ENCODE results near the gene ATMIN. TPM values are rescaled to one million over a fixed set of nuclear protein-coding genes. Genes with fewer than 3 reads are reported as not detected.
A peak's percentile ranks its signal among the peaks of the same experiment; 100 is the strongest.

Gene ATMIN
- polyA plus RNA-seq, 4 donors: 38.7 to 53.4 (median 50.9) TPM

GRCh38 chr16:81005610-81006161, 30.0 kb upstream of the ATMIN start:
- no peak for DNase-seq (ENCODE audit: low read depth in 4 of 4, low spot score in 3 of 4)

GRCh38 chr16:81006211-81006812, 29.3 kb upstream of the ATMIN start:
- DNase-seq (ENCODE audit: low read depth in 4 of 4, low spot score in 3 of 4): no peak

- DNase-seq (ENCODE audit: low read depth in 4 of 4, low spot score in 3 of 4): peak; percentile 97 to 99 (median 97)
These were observed 28.6 kb upstream of the ATMIN start, which contains the start of the genes CENPN and CMC2 for GRCh38 chr16:81006813-81007695. TSS of gene CENPN (plus strand) at chr16:81007214. CDS start at chr16:81011940, 4,726 bp downstream. TSS of gene CMC2 (minus strand) at chr16:81006885. CDS start at chr16:80997394, 9,491 bp downstream.

GRCh38 chr16:81008505-81008789, 27.2 kb upstream of the ATMIN start:
- no peak for DNase-seq (ENCODE audit: low read depth in 4 of 4, low spot score in 3 of 4)

- no peak for DNase-seq (ENCODE audit: low read depth in 4 of 4, low spot score in 3 of 4)
These were observed 22.7 kb upstream of the ATMIN start for GRCh38 chr16:81012974-81013373.

- DNase-seq (ENCODE audit: low read depth in 4 of 4, low spot score in 3 of 4): no peak
These were observed 21.0 kb upstream of the ATMIN start for GRCh38 chr16:81014672-81015071.

- no peak for DNase-seq (ENCODE audit: low read depth in 4 of 4, low spot score in 3 of 4)
These were observed 17.1 kb upstream of the ATMIN start for GRCh38 chr16:81018496-81018895.

- no peak for DNase-seq (ENCODE audit: low read depth in 4 of 4, low spot score in 3 of 4)
These were observed 9.2 kb upstream of the ATMIN start for GRCh38 chr16:81026429-81026828.

- no peak for DNase-seq (ENCODE audit: low read depth in 4 of 4, low spot score in 3 of 4)
These were observed 5.6 kb upstream of the ATMIN start for GRCh38 chr16:81029930-81030604.

- peak in 3 of 4 donors; percentile 6 to 29 (median 11) for DNase-seq (ENCODE audit: low read depth in 4 of 4, low spot score in 3 of 4)
These were observed 521 bp downstream of the ATMIN start for GRCh38 chr16:81035975-81036750.

GRCh38 chr16:81036751-81037350, 1.2 kb downstream of the ATMIN start:
- no peak for DNase-seq (ENCODE audit: low read depth in 4 of 4, low spot score in 3 of 4)

GRCh38 chr16:81040131-81040530, 4.5 kb downstream of the ATMIN start:
- no peak for DNase-seq (ENCODE audit: low read depth in 4 of 4, low spot score in 3 of 4)

GRCh38 chr16:81040842-81041241, 5.2 kb downstream of the ATMIN start:
- no peak for DNase-seq (ENCODE audit: low read depth in 4 of 4, low spot score in 3 of 4)

GRCh38 chr16:81041696-81042095, 6.1 kb downstream of the ATMIN start:
- no peak for DNase-seq (ENCODE audit: low read depth in 4 of 4, low spot score in 3 of 4)

GRCh38 chr16:81042821-81043220, 7.2 kb downstream of the ATMIN start:
- no peak for DNase-seq (ENCODE audit: low read depth in 4 of 4, low spot score in 3 of 4)

- DNase-seq (ENCODE audit: low read depth in 4 of 4, low spot score in 3 of 4): no peak
These were observed 18.1 kb downstream of the ATMIN start for GRCh38 chr16:81053761-81054160.

GRCh38 chr16:81060576-81061306, 25.1 kb downstream of the ATMIN start:
- no peak for DNase-seq (ENCODE audit: low read depth in 4 of 4, low spot score in 3 of 4)

GRCh38 chr16:81061307-81061640, 25.6 kb downstream of the ATMIN start:
- no peak for DNase-seq (ENCODE audit: low read depth in 4 of 4, low spot score in 3 of 4)

- DNase-seq (ENCODE audit: low read depth in 4 of 4, low spot score in 3 of 4): no peak
These were observed 26.4 kb downstream of the ATMIN start for GRCh38 chr16:81061871-81062608.

Measured in right renal pelvis (tissue), 4 donors.